Measurements from ENCODE around the gene HS3ST5. TPM values are rescaled to one million over a fixed set of nuclear protein-coding genes. Genes with fewer than 3 reads are reported as not detected.
"Not testable (repeated sequence)": the region's sequence is repeated elsewhere in the genome, so short reads cannot be mapped to it uniquely, and the experiment has no call there.

The HS3ST5 gene
- total RNA-seq, 1 experiment from 2014 or later = 0.29 TPM

DNA sequence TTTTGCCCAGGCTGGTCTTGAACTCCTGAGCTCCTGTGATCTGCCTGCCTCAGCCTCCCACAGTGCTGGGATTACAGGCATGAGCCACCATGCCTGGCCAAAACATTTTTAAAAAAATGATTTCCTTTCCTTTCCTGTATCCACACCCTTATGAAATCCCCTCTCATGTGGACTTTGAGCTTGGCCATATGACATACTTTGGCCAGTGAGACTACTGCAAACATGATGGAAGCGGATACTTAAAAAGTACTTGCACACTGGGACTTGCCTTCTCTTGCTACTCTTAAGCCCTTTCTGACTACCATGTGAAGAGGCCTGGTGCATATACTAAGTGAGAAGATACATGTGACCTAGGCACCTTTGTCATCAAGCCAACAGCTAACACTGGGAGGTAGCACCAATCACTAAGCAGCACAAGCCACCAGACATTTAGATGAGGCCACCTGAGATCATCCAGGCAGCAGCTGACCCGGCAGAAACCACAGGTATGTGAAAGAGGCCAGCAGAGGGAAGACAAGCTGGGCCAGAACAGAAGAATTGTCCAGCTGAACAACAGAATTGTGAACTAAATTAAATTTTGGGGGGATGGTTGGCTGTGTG lies 293.4 kb downstream of the HS3ST5 start:
- H3K4me3 Mint-ChIP-seq (ENCODE audit: unreplicated experiment) = peak overlapping the region; percentile 3
- peaks cover 9% of the 10 kb centered on the region for H3K9me3 Mint-ChIP-seq (ENCODE audit: unreplicated experiment)
- peaks cover 20% of the 10 kb centered on the region for H3K36me3 Mint-ChIP-seq (ENCODE audit: insufficient read depth, unreplicated experiment)
- POLR2A ChIA-PET = interaction anchor here (0.6 kb wide), 1 partner anchor 36 kb away, joined by 3 read pairs; no protein-coding TSS in a partner anchor
- no peaks in the 10 kb centered on the region for H3K27me3 Mint-ChIP-seq (ENCODE audit: insufficient read depth, unreplicated experiment)
- peaks cover 3% of the 10 kb centered on the region; the same call in 1 of the 2 replicates for H3K9me3 ChIP-seq
- no peaks in the 10 kb centered on the region for H3K27me3 ChIP-seq (replicated peaks; ENCODE audit: control insufficient read depth, insufficient read depth, low read length)
- intact Hi-C loops (cut with micrococcal nuclease; ENCODE audit: unreplicated experiment) = loop anchor here (1.0 kb wide), 1 partner anchor 38 kb away; no protein-coding TSS in a partner anchor
- H3K4me1 ChIP-seq = peaks cover 14% of the 10 kb centered on the region
- TF ChIP-seq, protein P1, sequence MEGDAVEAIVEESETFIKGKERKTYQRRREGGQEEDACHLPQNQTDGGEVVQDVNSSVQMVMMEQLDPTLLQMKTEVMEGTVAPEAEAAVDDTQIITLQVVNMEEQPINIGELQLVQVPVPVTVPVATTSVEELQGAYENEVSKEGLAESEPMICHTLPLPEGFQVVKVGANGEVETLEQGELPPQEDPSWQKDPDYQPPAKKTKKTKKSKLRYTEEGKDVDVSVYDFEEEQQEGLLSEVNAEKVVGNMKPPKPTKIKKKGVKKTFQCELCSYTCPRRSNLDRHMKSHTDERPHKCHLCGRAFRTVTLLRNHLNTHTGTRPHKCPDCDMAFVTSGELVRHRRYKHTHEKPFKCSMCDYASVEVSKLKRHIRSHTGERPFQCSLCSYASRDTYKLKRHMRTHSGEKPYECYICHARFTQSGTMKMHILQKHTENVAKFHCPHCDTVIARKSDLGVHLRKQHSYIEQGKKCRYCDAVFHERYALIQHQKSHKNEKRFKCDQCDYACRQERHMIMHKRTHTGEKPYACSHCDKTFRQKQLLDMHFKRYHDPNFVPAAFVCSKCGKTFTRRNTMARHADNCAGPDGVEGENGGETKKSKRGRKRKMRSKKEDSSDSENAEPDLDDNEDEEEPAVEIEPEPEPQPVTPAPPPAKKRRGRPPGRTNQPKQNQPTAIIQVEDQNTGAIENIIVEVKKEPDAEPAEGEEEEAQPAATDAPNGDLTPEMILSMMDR (IDR thresholded peaks at IDR 0.05; ENCODE audit: insufficient read depth in 1 of 2, low read depth in 1 of 2, low read length in 1 of 2, severe bottlenecking in 1 of 2, unreplicated experiment in 1 of 2) = no peak
- no peaks in the 10 kb centered on the region for H3K36me3 ChIP-seq (ENCODE audit: control insufficient read depth, insufficient read depth, low read length)
- CTCF ChIA-PET = interaction anchor here (0.7 to 1.6 kb wide), 2 partner anchors 54 to 825 kb away, joined by 3 to 4 read pairs; no protein-coding TSS in a partner anchor
- peak overlapping the region; percentile 17 for H3K27ac Mint-ChIP-seq (ENCODE audit: unreplicated experiment)
- H3K4me1 Mint-ChIP-seq (ENCODE audit: low read depth, unreplicated experiment) = peaks cover 20% of the 10 kb centered on the region
- peak; percentile 47 to 53 for DNase-seq
- no peak overlapping the region for H3K4me3 ChIP-seq (ENCODE audit: low read depth, low read length)
- BruUV-seq (replicated peaks) = no TSS peak

DNA sequence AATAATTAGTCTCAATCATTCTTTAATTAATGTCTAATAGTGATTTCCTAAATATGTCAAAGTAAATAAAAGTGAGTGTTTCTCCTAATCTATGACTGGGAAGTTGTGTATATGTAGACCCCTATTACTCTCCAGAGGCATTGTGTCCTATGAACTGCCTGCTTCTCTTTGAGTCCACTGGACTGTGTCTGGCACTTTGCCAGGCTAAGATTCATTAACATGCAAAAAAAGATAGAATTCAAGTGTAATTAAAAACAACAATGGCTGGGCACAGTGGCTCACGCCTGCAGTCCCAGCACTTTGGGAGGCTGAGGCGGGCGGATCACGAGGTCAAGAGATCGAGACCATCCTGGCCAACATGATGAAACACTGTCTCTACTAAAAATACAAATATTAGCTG lies 298.3 kb downstream of the HS3ST5 start:
- POLR2A ChIA-PET; H3K9me3 ChIP-seq; DNase-seq; H3K4me3 Mint-ChIP-seq (ENCODE audit: unreplicated experiment); H3K27ac Mint-ChIP-seq (ENCODE audit: unreplicated experiment); H3K4me3 ChIP-seq (ENCODE audit: low read depth, low read length); BruUV-seq (replicated peaks); CTCF ChIA-PET; intact Hi-C loops (cut with micrococcal nuclease; ENCODE audit: unreplicated experiment); H3K36me3 ChIP-seq (ENCODE audit: control insufficient read depth, insufficient read depth, low read length); H3K9me3 Mint-ChIP-seq (ENCODE audit: unreplicated experiment); H3K27me3 ChIP-seq (replicated peaks; ENCODE audit: control insufficient read depth, insufficient read depth, low read length); H3K4me1 Mint-ChIP-seq (ENCODE audit: low read depth, unreplicated experiment); H3K27me3 Mint-ChIP-seq (ENCODE audit: insufficient read depth, unreplicated experiment); H3K4me1 ChIP-seq: not testable (repeated sequence)
- H3K36me3 Mint-ChIP-seq (ENCODE audit: insufficient read depth, unreplicated experiment) = peaks cover 12% of the 10 kb centered on the region

DNA sequence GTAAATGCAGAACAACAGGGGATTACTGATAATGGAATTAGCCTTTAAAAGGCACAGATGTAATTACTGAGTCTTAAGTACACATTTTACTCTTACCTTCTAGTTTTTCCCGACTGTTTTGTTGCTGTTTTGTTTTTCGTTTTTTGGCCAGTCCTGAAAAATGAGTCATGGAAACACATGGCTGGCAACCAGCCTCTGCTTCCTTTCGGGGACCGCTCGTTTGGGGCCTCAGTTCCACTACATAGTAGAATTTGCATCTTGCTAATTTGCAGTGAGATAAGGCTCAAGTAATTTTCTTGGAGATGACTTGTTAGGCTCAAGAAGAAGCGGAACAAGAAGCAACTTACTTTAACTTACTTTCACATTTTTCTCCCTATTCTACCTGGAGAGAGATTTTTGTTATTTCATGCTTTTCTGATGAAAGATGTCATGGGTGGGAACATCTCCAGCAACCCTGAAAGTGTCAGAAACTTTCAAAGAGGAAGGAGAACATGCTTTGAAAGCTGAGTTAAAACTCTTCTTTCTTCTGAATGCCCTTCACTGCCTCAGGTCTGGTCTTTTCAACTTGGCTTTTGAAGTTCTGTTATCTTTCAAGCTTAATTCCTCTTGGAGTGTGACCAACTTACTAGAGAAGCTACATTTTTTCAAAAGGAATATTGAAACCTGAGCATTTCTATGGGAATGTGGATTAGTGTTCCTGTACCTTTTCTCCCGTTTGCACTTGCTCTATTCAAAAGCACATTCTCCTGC lies 300.4 kb downstream of the HS3ST5 start:
- Mint-ChIP-seq H3K4me1 (ENCODE audit: low read depth, unreplicated experiment) (peaks cover 5% of the 10 kb centered on the region), H3K27ac (ENCODE audit: unreplicated experiment) (no peak overlapping the region), H3K4me3 (ENCODE audit: unreplicated experiment) (no peak overlapping the region), H3K36me3 (ENCODE audit: insufficient read depth, unreplicated experiment) (peaks cover 6% of the 10 kb centered on the region), H3K27me3 (ENCODE audit: insufficient read depth, unreplicated experiment) (no peaks in the 10 kb centered on the region), H3K9me3 (ENCODE audit: unreplicated experiment) (no peaks in the 10 kb centered on the region)
- POLR2A ChIA-PET = no interaction called here
- H3K36me3 ChIP-seq (ENCODE audit: control insufficient read depth, insufficient read depth, low read length) = no peaks in the 10 kb centered on the region
- peaks cover 3% of the 10 kb centered on the region; the same call in 1 of the 2 replicates for H3K9me3 ChIP-seq
- CTCF ChIA-PET = interaction anchor here (1.3 kb wide), 1 partner anchor 66 kb away, joined by 4 read pairs; no protein-coding TSS in a partner anchor
- no TSS peak for BruUV-seq (replicated peaks)
- intact Hi-C loops (cut with micrococcal nuclease; ENCODE audit: unreplicated experiment) = no loop called here
- TF ChIP-seq, protein P1 (IDR thresholded peaks at IDR 0.05; ENCODE audit: insufficient read depth in 1 of 2, low read depth in 1 of 2, low read length in 1 of 2, severe bottlenecking in 1 of 2, unreplicated experiment in 1 of 2) = no peak
- H3K4me1 ChIP-seq = no peaks in the 10 kb centered on the region; the same call in 1 of the 2 replicates
- DNase-seq = no peak
- H3K27me3 ChIP-seq (replicated peaks; ENCODE audit: control insufficient read depth, insufficient read depth, low read length) = no peaks in the 10 kb centered on the region
- no peak overlapping the region for H3K4me3 ChIP-seq (ENCODE audit: low read depth, low read length)
